H1 (cell line): Measurements from ENCODE around the gene PMEPA1. TPM values are rescaled to one million over a fixed set of nuclear protein-coding genes. Genes with fewer than 3 reads are reported as not detected.

Experiments used
- CTCF ChIA-PET: fragments of 300-600 bp; sonication (Branson Sonifier 250); formaldehyde crosslinking; loops from one replicate; lab custom pipeline; 2021; ENCODE audit not compliant: partially characterized antibody; lab: Charles Lee
- POLR2A ChIA-PET: fragments of 300-600 bp; sonication (Branson Sonifier 250); formaldehyde crosslinking; loops from one replicate; lab custom pipeline; 2021; ENCODE audit warnings: inconsistent platforms; ENCODE audit not compliant: partially characterized antibody; lab: Charles Lee
- DNase-seq, 2 experiments: peaks; one replicate each; pipeline versions ENCODE4 v3.0.0 to v3.0.0-alpha.2; 2010 to 2022; ENCODE audit warnings: low spot score in 2 of 2, low read depth in 1 of 2, mixed read lengths in 1 of 2
- FAIRE-seq: peaks from 2 replicates; lab custom pipeline; 2011; peaks lifted over from hg19 to GRCh38; lab: Jason Lieb, UNC
- H2AFZ ChIP-seq: 2 replicates; pipeline ENCODE4 v1.8.1; 2012; ENCODE audit warnings: low read length, inconsistent platforms
- H2AK5ac ChIP-seq: 2 replicates; pipeline ENCODE4 v1.6.1; 2013; ENCODE audit warnings: low read depth, low read length
- H2BK120ac ChIP-seq: replicated peaks from 2 replicates; pipeline ENCODE3; 2013; ENCODE audit warnings: low read depth, low read length, inconsistent platforms
- H2BK12ac ChIP-seq: 2 replicates; pipeline ENCODE4 v1.6.1; 2013; ENCODE audit warnings: low read depth, low read length
- H2BK15ac ChIP-seq: 2 replicates; pipeline ENCODE4 v1.6.1; 2013; ENCODE audit warnings: low read length
- H2BK20ac ChIP-seq: 2 replicates; pipeline ENCODE4 v1.6.1; 2013; ENCODE audit warnings: low read length
- H2BK5ac ChIP-seq: 2 replicates; pipeline ENCODE4 v1.6.1; 2013; ENCODE audit warnings: low read depth, low read length
- H3K14ac ChIP-seq: 2 replicates; pipeline ENCODE4 v1.6.1; 2013; ENCODE audit warnings: inconsistent platforms; ENCODE audit not compliant: insufficient read length
- H3K18ac ChIP-seq: 2 replicates; pipeline ENCODE4 v1.6.1; 2013; ENCODE audit warnings: low read length; ENCODE audit errors: extremely low read depth
- H3K23ac ChIP-seq: 2 replicates; pipeline ENCODE4 v1.6.1; 2013; ENCODE audit warnings: inconsistent platforms; ENCODE audit not compliant: insufficient read length
- H3K23me2 ChIP-seq: 2 replicates; pipeline ENCODE4 v1.6.1; 2013; ENCODE audit warnings: low read depth, low read length
- H3K27ac ChIP-seq: 2 replicates; pipeline ENCODE4 v1.6.1; 2011; ENCODE audit warnings: low read depth, low read length, inconsistent platforms
- H3K27me3 ChIP-seq, 4 experiments: replicated peaks in 1 of 4; 1 replicate in 1 of 4; 2 replicates in 3 of 4; pipeline versions ENCODE4 v1.6.1 to v1.8.1; 2011 to 2013; ENCODE audit warnings: low read length in 3 of 4, mild to moderate bottlenecking in 3 of 4, inconsistent platforms in 2 of 4, mixed read lengths in 2 of 4, moderate library complexity in 1 of 4; ENCODE audit not compliant: control insufficient read depth in 3 of 4, insufficient read depth in 3 of 4; ENCODE audit errors: extremely low read depth in 1 of 4
- H3K36me3 ChIP-seq, 4 experiments: 2 replicates each; pipeline versions ENCODE4 v1.6.1 to v1.8.1; 2011 to 2013; ENCODE audit warnings: mild to moderate bottlenecking in 4 of 4, low read length in 3 of 4, moderate library complexity in 2 of 4, control low read depth in 1 of 4, inconsistent platforms in 1 of 4; ENCODE audit not compliant: insufficient read depth in 4 of 4, control insufficient read depth in 2 of 4
- H3K4ac ChIP-seq: replicated peaks from 2 replicates; pipeline ENCODE3; 2013; ENCODE audit warnings: low read length, low read depth, mixed read lengths, inconsistent platforms; ENCODE audit not compliant: insufficient read length
- H3K4me1 ChIP-seq, 4 experiments: replicated peaks in 1 of 4; 1 replicate in 1 of 4; 2 replicates in 3 of 4; pipeline versions ENCODE4 v1.6.1 to v1.8.1; 2011 to 2013; ENCODE audit warnings: low read length in 3 of 4, inconsistent platforms in 2 of 4, mixed read lengths in 1 of 4; ENCODE audit not compliant: insufficient read depth in 4 of 4, control insufficient read depth in 3 of 4
- H3K4me2 ChIP-seq, 2 experiments: 2 replicates each; pipeline versions ENCODE4 v1.6.1 to v1.8.1; 2011 to 2013; ENCODE audit warnings: low read depth in 2 of 2, low read length in 2 of 2, control low read depth in 1 of 2, inconsistent platforms in 1 of 2, mild to moderate bottlenecking in 1 of 2; ENCODE audit not compliant: insufficient read depth in 1 of 2
- H3K4me3 ChIP-seq, 4 experiments: fragments of 200-600, 300-600 bp in 1 of 4; sonication (generic), shearing (Covaris generic), sonication (Bioruptor Twin) in 1 of 4; 2 replicates each; pipeline versions ENCODE4 v1.5.1 to v1.8.1; 2011 to 2016; ENCODE audit warnings: low read length in 4 of 4, low read depth in 3 of 4, control low read depth in 2 of 4, inconsistent platforms in 2 of 4, mild to moderate bottlenecking in 2 of 4, mixed read lengths in 1 of 4, moderate library complexity in 1 of 4; ENCODE audit not compliant: insufficient read depth in 2 of 4; ENCODE audit errors: extremely low read depth in 1 of 4
- H3K56ac ChIP-seq: replicated peaks from 2 replicates; pipeline ENCODE3; 2013; ENCODE audit warnings: low read depth, mild to moderate bottlenecking, mixed read lengths, low read length, inconsistent platforms; ENCODE audit not compliant: insufficient read length
- H3K79me1 ChIP-seq: 2 replicates; pipeline ENCODE4 v1.6.1; 2013; ENCODE audit warnings: low read depth, low read length, control low read depth
- H3K79me2 ChIP-seq, 2 experiments: 2 replicates each; pipeline versions ENCODE4 v1.6.1 to v1.8.1; 2012 to 2013; ENCODE audit warnings: low read length in 2 of 2, mild to moderate bottlenecking in 2 of 2, inconsistent platforms in 1 of 2; ENCODE audit not compliant: insufficient read depth in 2 of 2, control insufficient read depth in 1 of 2
- H3K9ac ChIP-seq, 4 experiments: replicated peaks in 1 of 4; 1 replicate in 1 of 4; 2 replicates in 3 of 4; pipeline versions ENCODE4 v1.6.1 to v1.8.1; 2011 to 2013; ENCODE audit warnings: low read depth in 3 of 4, low read length in 3 of 4, control low read depth in 2 of 4, mild to moderate bottlenecking in 2 of 4, moderate library complexity in 2 of 4, inconsistent platforms in 1 of 4; ENCODE audit errors: extremely low read depth in 1 of 4
- H3K9me3 ChIP-seq, 2 experiments: 2 replicates each; pipeline versions ENCODE4 v1.6.1 to v1.8.1; 2012 to 2013; ENCODE audit warnings: mild to moderate bottlenecking in 2 of 2, moderate library complexity in 2 of 2, control low read depth in 1 of 2, inconsistent platforms in 1 of 2, low read depth in 1 of 2, low read length in 1 of 2, mixed read lengths in 1 of 2; ENCODE audit not compliant: insufficient read depth in 2 of 2
- H4K20me1 ChIP-seq, 2 experiments: replicated peaks in 1 of 2; 2 replicates each; pipeline versions ENCODE3 to v1.8.1; 2011 to 2013; ENCODE audit warnings: inconsistent platforms in 2 of 2, low read length in 2 of 2, mild to moderate bottlenecking in 1 of 2; ENCODE audit not compliant: insufficient read depth in 2 of 2, control insufficient read depth in 1 of 2
- H4K5ac ChIP-seq: 2 replicates; pipeline ENCODE4 v1.6.1; 2013; ENCODE audit warnings: low read length, low read depth, mixed read lengths, inconsistent platforms; ENCODE audit not compliant: insufficient read length
- H4K8ac ChIP-seq: 2 replicates; pipeline ENCODE4 v1.8.0; 2013; ENCODE audit warnings: mild to moderate bottlenecking, moderate library complexity, low read length, inconsistent platforms; ENCODE audit not compliant: insufficient read depth; ENCODE audit errors: extremely low read depth
- H4K91ac ChIP-seq: replicated peaks from 2 replicates; pipeline ENCODE3; 2013; ENCODE audit warnings: low read length, mixed read lengths, inconsistent platforms; ENCODE audit not compliant: insufficient read length
- HDAC6 ChIP-seq: IDR thresholded peaks from one replicate; pipeline ENCODE4 v1.7.1; 2012; ENCODE audit warnings: low read depth, mild to moderate bottlenecking, inconsistent platforms, low read length, moderate library complexity
- RAD21 ChIP-seq, 2 experiments: IDR thresholded peaks in 1 of 2; conservative IDR thresholded peaks in 1 of 2; 2 replicates each; pipeline ENCODE4 v1.6.1; 2011; ENCODE audit warnings: low read depth in 2 of 2, low read length in 2 of 2, improper control_type of control experiment in 1 of 2, inconsistent platforms in 1 of 2, mild to moderate bottlenecking in 1 of 2, moderate library complexity in 1 of 2
- SAP30 ChIP-seq: fragments of 300-600 bp; sonication (generic); IDR thresholded peaks from 2 replicates; pipeline ENCODE4 v1.7.1; 2012; ENCODE audit warnings: low read length, moderate library complexity, mild to moderate bottlenecking, inconsistent platforms; ENCODE audit not compliant: insufficient read depth, insufficient replicate concordance
- TAF1 ChIP-seq: IDR thresholded peaks from 2 replicates; pipeline ENCODE4 v1.6.1; 2011; ENCODE audit warnings: mild to moderate bottlenecking, low read depth, low read length
- TAF7 ChIP-seq: optimal IDR thresholded peaks from 2 replicates; pipeline ENCODE3; 2011; ENCODE audit warnings: low read depth, mild to moderate bottlenecking, inconsistent platforms, low read length, moderate library complexity, borderline replicate concordance
- WGBS, 2 experiments: shearing (Covaris generic) in 1 of 2; methylation state at CpG; one replicate each; pipeline versions ENCODE4 v1.1.6 to v1.1.7; 2013 to 2015; ENCODE audit warnings: low lambda C conversion rate in 2 of 2, mixed read lengths in 2 of 2, inconsistent platforms in 1 of 2, low coverage in 1 of 2, missing lambda C conversion rate in 1 of 2; ENCODE audit not compliant: insufficient replicate concordance in 2 of 2, insufficient coverage in 1 of 2, insufficient read length in 1 of 2; ENCODE audit errors: extremely low coverage in 1 of 2, missing lambda C conversion rate in 1 of 2; 5-methylcytosine and 5-hydroxymethylcytosine counted together
- polyA plus RNA-seq, 7 experiments: library from polyadenylated mRNA; depleted of rRNA in 3 of 7; stranded (reverse) in 5 of 7; unstranded in 2 of 7; fragments of >200 nt in 5 of 7; fragments of 200-250 nt in 2 of 7; gene quantifications; 1 replicate in 5 of 7; 2 replicates in 1 of 7; 4 replicates in 1 of 7; pipeline versions ENCODE4 v1.2.1 to v1.2.3, GENCODE V29; 2011 to 2013; ENCODE audit warnings: missing spikeins in 2 of 7, mixed read lengths in 2 of 7
- total RNA-seq: library from RNA; stranded (reverse); fragmentation: NEBNext Ultra II Directional; extraction: Animal tissue kit (Norgen Biotek cat#: 25700); gene quantifications from 2 replicates; pipeline ENCODE4 v1.2.1, GENCODE V29; 2021
- TF ChIP-seq, protein P1 (sequence below): IDR thresholded peaks from 2 replicates; pipeline ENCODE4 v1.6.1; 2012; ENCODE audit warnings: low read length, inconsistent platforms
- TF ChIP-seq, protein P2 (sequence below): IDR thresholded peaks from 2 replicates; pipeline ENCODE4 v1.6.1; 2012; ENCODE audit warnings: inconsistent platforms
- TF ChIP-seq, protein P3 (sequence below): IDR thresholded peaks from 2 replicates; pipeline ENCODE4 v1.6.1; 2011; ENCODE audit warnings: low read length, improper control_type of control experiment

Gene PMEPA1
- total and polyA plus RNA-seq, 2 of the 8 experiments (the other 6 are each of a cell fraction or from before 2014, with no cell fraction given) = 12.7 to 20.5 TPM

DNA sequence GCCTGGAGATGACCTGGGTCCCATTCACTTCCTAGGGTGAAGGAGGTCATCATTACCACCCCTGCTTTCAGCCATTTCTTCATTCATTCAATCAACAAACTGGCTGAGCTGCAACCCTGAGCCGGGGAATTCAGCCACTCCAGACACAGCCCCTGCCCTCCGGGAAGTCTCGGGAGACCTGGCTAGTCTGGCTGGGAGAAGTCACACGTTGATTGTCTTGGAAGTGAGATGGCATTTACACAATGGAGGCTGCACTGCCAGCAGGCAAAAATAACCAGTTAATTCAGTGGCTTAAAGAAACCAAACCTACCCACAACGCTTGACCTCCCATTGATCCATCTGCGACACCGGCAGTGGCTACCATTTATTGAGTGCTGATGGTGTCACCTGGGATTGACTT, 2.0 kb upstream of the PMEPA1 start:
- 78% methylated on average over 7 of the region's 7 CpGs; no CpG with 5 or more reads in 1 of the 2 experiments for WGBS, 2 experiments
- H4K5ac ChIP-seq = no peak overlapping the region
- FAIRE-seq (no peak), DNase-seq (no peak)
- H2BK12ac ChIP-seq = no peak overlapping the region; the same call in 1 of the 2 replicates
- H3K23me2 ChIP-seq = peaks cover 9% of the 10 kb centered on the region
- no peak overlapping the region for H3K9ac ChIP-seq
- 0 out of 2 replicates have a peak overlapping the region, but pooled peaks have one; percentile 52 for H2BK5ac ChIP-seq
- H3K4me2 ChIP-seq = no peak overlapping the region; a peak in 1 of 4 replicates
- peak overlapping the region; percentile 64; the same call in 1 of the 2 replicates for H2BK20ac ChIP-seq
- no peak overlapping the region for H2AFZ ChIP-seq
- CTCF ChIA-PET = interaction anchor here (1.2 to 2.2 kb wide), 3 partner anchors 9 to 58 kb away, joined by 3 to 6 read pairs (median 5); no protein-coding TSS in a partner anchor
- peaks cover 15 to 16% of the 10 kb centered on the region in 2 experiments for H4K20me1 ChIP-seq
- peaks cover 8 to 21% of the 10 kb centered on the region in 2 experiments for H3K79me2 ChIP-seq
- no peak overlapping the region for H4K91ac ChIP-seq
- H3K4me3 ChIP-seq = no peak overlapping the region
- no peaks in the 10 kb centered on the region; the same call in 1 of the 2 replicates for H3K79me1 ChIP-seq
- no peak overlapping the region for H3K18ac ChIP-seq
- POLR2A ChIA-PET = interaction anchor here (2.3 to 4.6 kb wide), 3 partner anchors 9 to 16 kb away, joined by 6 to 31 read pairs (median 10); no protein-coding TSS in a partner anchor
- H3K27me3 ChIP-seq = peaks cover 0 to 18% (median 10%) of the 10 kb centered on the region in 4 experiments; a peak in 5 of 7 replicates
- H2AK5ac ChIP-seq = peak overlapping the region; percentile 84; the same call in 1 of the 2 replicates
- H4K8ac ChIP-seq = no peak overlapping the region
- H3K4ac ChIP-seq = no peak overlapping the region
- no peak overlapping the region for H2BK120ac ChIP-seq
- H3K27ac ChIP-seq = no peak overlapping the region
- no peaks in the 10 kb centered on the region for H3K9me3 ChIP-seq
- H2BK15ac ChIP-seq = no peak overlapping the region; the same call in 1 of the 2 replicates
- H3K4me1 ChIP-seq = peaks cover 0 to 20% (median 12%) of the 10 kb centered on the region in 4 experiments; a peak in 5 of 7 replicates
- no peak overlapping the region for H3K56ac ChIP-seq
- H3K36me3 ChIP-seq = no peaks in the 10 kb centered on the region
- H3K23ac ChIP-seq = no peak overlapping the region
- no peak overlapping the region for H3K14ac ChIP-seq
- TF ChIP-seq, protein P1, sequence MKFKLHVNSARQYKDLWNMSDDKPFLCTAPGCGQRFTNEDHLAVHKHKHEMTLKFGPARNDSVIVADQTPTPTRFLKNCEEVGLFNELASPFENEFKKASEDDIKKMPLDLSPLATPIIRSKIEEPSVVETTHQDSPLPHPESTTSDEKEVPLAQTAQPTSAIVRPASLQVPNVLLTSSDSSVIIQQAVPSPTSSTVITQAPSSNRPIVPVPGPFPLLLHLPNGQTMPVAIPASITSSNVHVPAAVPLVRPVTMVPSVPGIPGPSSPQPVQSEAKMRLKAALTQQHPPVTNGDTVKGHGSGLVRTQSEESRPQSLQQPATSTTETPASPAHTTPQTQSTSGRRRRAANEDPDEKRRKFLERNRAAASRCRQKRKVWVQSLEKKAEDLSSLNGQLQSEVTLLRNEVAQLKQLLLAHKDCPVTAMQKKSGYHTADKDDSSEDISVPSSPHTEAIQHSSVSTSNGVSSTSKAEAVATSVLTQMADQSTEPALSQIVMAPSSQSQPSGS = no peak
- TF ChIP-seq TAF1 = no peak
- TF ChIP-seq, protein P2, sequence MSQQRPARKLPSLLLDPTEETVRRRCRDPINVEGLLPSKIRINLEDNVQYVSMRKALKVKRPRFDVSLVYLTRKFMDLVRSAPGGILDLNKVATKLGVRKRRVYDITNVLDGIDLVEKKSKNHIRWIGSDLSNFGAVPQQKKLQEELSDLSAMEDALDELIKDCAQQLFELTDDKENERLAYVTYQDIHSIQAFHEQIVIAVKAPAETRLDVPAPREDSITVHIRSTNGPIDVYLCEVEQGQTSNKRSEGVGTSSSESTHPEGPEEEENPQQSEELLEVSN = no peak
- no peak for TF ChIP-seq SAP30
- no peak for TF ChIP-seq HDAC6
- no peak for TF ChIP-seq TAF7
- TF ChIP-seq, protein P3, sequence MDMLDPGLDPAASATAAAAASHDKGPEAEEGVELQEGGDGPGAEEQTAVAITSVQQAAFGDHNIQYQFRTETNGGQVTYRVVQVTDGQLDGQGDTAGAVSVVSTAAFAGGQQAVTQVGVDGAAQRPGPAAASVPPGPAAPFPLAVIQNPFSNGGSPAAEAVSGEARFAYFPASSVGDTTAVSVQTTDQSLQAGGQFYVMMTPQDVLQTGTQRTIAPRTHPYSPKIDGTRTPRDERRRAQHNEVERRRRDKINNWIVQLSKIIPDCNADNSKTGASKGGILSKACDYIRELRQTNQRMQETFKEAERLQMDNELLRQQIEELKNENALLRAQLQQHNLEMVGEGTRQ = no peak
- TF ChIP-seq RAD21 (IDR thresholded peaks at IDR 0.05 in 1 of 2, conservative IDR thresholded peaks at IDR 0.05 in 1 of 2; ENCODE audit: low read depth in 2 of 2, low read length in 2 of 2) = no peak
